Suppressor macrophage treated with lipopolysaccharide for 1 hour (primary cell): ENCODE results near the gene ZC3H15.
A peak's percentile ranks its signal among the peaks of the same experiment; 100 is the strongest.
"Not testable (repeated sequence)": the region's sequence is repeated elsewhere in the genome, so short reads cannot be mapped to it uniquely, and the experiment has no call there.

ENCODE experiments used
- DNase-seq, 3 donors: peaks; one replicate each; pipeline ENCODE4 v3.0.0-alpha.2; 2020 to 2022

The ZC3H15 gene

GRCh38 chr2:186485871-186486650 lies at the start of gene ZC3H15:
ZC3H15 (plus strand) TSS chr2:186486260; CDS start chr2:186486383, 123 bp downstream.
- peak; percentile 99 for DNase-seq

GRCh38 chr2:186437719-186438118 lies 48.3 kb upstream of the ZC3H15 start:
- DNase-seq: no peak

DNA sequence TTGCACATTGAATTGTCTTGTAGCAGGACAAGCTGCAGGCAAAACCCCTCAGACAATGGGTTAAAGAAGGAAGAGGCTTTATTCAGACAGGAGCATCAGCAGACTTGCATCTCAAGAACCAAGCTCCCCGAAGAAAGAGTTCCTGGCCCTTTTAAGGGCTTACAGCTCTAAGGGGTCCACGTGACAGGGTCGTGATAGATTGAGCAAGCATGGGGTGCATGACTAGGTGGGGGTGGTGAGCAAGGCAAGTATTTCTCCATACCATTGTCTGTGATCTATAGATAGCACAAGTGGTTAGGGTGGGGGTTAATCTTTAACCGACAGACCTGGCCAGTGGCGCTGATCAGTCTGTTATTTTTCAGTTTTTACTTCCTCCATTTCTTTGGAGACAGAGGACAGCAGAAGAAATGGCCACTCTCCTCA lies 46.4 kb upstream of the ZC3H15 start:
- DNase-seq: not testable (repeated sequence)

- DNase-seq: no peak
These were observed 45.6 kb upstream of the ZC3H15 start for GRCh38 chr2:186440506-186440905.

GRCh38 chr2:186442885-186443284 lies 43.2 kb upstream of the ZC3H15 start:
- DNase-seq: no peak

DNA sequence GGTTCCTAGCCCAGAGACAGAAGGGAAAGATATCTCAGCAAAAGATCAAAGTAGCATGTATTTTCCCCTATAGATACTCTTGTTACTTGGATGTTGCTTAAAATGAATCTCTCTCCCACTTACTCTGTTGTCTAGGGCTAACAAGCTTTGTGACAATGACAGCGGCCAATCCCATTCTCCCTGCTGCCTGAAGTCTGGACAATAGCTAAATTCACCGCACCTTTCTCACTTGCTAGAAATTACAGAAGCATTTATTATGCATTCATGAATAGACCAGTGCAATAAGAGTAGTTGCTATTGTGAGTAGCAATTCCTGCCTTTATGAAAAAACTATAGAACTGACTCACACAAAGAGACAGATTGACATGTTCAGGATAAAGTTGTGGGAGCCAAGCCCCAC lies 42.2 kb upstream of the ZC3H15 start:
- no peak for DNase-seq

DNA sequence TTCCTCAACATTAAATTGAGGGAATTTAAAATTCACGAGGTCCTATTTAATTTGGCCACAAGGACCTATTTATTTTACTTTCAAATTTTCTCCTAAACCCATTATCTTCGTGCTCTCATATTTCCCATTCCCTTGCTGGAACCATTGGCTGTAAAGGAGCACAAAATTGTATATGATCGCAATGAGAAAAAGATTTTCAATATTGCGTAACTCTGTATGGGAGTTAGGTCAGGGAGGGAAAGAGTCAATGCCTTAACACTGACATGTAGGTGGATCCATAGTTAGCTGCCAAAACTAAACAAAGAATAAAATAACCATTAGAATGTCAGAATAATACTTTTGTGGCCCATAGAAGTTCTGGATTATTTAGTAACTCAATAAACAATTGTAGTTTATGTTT lies 40.6 kb upstream of the ZC3H15 start:
- DNase-seq: no peak

DNA sequence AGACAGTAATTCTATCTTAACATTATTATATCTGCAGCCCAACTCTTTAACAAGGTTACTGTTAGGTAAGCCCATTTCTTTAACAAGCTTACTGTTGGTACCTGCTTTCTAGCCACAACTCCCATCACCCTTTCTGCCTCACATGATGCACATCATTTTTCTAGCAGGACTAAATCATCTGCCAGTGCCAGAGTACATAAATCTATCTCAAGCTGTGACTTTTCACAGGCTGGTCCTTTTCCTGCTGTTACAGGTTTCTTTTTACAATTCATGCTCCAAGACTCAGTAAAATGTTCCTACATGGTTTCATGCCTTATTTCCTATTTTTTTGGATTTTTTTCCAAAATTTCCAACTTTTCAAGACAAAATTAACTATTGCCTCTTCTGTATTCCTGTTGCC lies 30.4 kb upstream of the ZC3H15 start:
- DNase-seq: no peak

DNA sequence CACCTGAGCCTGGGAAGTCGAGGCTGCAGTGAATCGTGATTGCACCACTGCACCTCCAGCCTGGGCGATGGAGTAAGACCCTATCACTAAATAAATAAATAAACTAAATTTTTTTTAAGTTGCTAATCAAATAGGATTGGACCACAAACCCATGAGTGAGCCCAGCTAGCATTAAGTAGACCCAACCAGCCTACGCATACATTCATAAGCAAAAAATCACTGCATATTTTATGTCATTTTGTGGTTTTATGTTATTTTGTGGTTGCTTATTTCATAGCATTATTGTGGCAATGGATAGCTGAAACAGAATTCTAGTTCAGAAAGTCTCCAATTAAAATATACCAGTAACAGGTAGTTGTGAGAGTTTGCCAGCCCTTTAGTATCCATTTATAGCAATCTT lies 29.1 kb upstream of the ZC3H15 start:
- DNase-seq: no peak

DNA sequence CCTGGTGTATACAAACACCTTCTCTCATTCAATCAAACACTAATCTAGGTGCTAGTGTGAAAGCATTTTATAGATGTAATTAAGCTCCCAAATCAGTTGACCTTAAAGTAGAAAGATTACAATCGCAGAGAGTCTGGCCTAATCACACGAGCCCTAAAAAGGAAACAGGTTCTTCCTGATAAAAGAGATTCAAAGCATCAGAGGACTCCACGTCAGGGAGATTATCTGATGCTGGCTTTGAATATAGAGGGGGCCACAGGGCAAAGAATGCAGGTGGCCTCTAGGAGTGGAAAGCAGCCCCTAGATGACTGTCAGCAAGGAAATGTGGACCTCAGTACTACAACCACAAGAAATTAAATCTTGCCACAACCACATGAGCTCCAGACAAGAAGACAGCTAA lies 28.2 kb upstream of the ZC3H15 start:
- no peak for DNase-seq

DNA sequence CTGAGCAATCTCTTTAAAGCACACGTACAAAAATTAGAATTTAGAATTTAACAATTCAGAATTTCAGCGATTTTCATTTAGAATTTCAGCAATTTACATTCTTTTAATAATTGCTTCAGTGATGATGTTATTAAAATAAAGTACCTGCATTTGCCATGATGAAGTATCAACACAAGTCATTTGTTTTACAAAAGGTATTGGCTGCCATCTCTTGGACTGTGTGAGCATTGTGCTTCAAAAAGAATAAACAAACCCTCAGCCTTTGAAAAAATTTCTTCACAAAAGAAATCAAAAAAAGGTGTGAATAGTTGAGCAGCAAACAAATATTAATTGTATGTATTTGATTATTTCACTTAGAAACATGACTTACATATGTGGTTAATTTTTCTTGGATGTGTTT lies 27.1 kb upstream of the ZC3H15 start:
- DNase-seq: no peak

DNA sequence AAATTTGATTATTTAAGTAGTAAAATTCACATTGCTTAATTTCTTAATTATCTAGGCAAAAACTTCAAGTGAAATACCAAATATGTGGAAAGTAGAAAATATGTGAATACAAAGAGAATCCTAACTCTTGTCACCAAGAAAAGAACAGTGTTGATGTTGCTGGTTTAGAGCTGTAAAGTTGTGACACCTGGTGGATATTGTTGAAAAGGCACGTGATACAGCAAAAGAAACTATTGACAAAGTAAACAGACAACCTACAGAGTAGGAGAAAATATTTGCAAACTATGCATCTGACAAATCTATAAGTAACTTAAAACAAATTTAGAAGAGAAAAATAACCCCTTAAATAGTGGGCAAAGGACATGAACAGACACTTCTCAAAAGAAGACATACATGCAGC lies 25.6 kb upstream of the ZC3H15 start:
- peak in 1 of 3 donors; percentile 8 for DNase-seq

GRCh38 chr2:186466743-186467142 lies 19.3 kb upstream of the ZC3H15 start:
- DNase-seq: peak in 1 of 3 donors; percentile 8

DNA sequence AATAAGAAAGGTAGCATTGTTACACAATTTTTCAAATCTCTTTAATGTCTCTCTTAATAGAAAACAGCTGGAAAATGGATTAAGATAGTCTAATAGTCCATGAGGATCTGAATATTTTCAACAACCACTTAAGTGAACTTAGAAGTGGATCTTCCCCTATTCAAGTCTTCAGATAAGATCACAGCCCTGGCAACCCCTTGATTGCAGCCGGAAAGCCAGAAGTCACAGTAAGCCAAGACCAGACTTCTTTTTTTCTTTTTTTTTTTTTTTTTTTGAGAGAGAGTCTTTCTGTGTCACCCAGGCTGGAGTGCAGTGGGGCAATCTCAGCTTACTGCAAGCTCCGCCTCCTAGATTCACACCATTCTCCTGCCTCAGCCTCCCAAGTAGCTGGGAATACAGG lies 18.6 kb upstream of the ZC3H15 start:
- DNase-seq: peak in 1 of 3 donors; percentile 11

GRCh38 chr2:186472722-186473493 lies 13.2 kb upstream of the ZC3H15 start:
- not testable (repeated sequence) for DNase-seq

- not testable (repeated sequence) for DNase-seq
These were observed 11.8 kb upstream of the ZC3H15 start for GRCh38 chr2:186474239-186474638.

DNA sequence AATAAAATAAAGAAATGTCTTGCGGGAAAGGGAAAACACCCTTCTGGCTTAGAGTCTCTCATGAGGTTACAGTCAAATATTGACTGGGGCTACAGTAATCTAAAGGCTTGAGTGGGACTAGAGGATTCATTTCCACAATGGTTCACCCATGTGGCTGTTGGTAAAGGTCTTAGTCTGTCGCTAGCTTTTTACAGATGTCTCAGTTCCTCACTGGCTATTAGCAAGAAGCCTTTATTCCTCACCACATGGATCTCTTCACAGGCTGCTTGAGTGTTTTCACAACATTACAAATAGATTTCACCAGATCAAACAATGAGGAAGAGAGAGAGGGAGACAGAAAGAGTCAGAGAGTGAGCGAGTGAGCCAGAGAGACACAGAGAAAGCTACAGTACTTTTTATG lies 8.3 kb upstream of the ZC3H15 start:
- DNase-seq: peak in 2 of 3 donors; percentile 20 to 35

DNA sequence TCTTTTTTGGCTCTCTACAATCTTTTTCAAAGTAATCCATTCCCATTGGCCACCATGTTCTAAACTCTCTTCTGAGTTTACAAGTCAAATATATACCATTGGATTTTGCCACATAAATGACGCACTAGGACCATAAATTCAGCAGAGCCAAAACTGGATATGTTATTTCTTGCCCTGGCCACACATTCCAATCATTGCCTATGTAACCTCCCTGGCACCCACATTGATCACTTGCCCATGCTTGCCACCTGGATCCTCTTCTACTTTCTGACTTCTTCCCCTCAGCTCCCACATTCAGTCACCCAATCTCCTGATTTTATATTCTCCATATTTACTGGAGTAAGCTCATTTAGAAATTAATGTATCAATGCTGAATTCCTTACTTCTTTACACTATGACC lies 5.1 kb upstream of the ZC3H15 start:
- no peak for DNase-seq

DNA sequence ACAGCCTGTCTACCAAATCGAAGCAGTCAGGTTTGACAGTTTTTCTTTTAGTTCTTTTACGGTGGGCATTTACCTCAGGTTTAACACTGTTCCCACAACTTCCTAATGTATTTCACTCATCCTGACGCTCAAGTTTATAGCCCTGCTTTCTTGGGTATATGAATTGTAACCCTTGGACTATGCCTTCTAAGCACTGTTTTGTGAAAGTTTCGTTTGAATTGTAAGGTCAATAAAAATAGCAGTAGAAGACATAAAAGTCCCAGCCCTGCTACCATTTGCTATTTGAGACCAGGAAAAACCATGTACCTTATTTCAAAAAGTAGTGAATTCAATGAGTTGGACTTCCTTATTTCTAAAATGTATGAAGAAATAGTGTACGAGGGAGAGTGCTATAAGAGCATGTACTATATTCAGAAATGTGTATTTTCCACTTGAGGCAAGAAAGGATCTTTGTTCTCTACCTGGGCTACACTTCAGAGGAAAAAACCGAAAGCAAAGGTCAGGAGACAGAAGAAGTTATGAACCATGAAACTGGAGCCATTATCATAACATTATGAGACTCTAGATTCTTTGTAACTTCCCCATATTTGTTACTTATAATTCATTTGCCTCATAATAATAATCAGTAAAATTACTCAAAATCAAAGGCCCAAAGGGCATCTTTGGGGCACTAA lies 1.9 kb upstream of the ZC3H15 start:
- peak in 2 of 3 donors; percentile 20 to 28 for DNase-seq

GRCh38 chr2:186485576-186485870 lies 537 bp upstream of the ZC3H15 start:
- DNase-seq: no peak

GRCh38 chr2:186486651-186487647 lies 889 bp downstream of the ZC3H15 start:
- DNase-seq: peak; percentile 21 to 46 (median 32)

- DNase-seq: no peak
These were observed 7.6 kb downstream of the ZC3H15 start for GRCh38 chr2:186493564-186494085.
